SU-DHL-6 (cell line): ENCODE data around the gene TSPAN31.

Experiments
- H2AFZ ChIP-seq: fragments of 200-600 bp; sonication (generic); 2 replicates; pipeline ENCODE4 v1.6.1; 2014; ENCODE audit warnings: low read depth, mild to moderate bottlenecking, moderate library complexity, mixed read lengths, antibody characterized with exemption, low read length; ENCODE audit not compliant: severe bottlenecking
- H3F3A ChIP-seq: fragments of 200-600 bp; shearing (Covaris generic); 2 replicates; pipeline ENCODE4 v1.6.0; 2016; ENCODE audit warnings: antibody characterized with exemption, mild to moderate bottlenecking; ENCODE audit not compliant: insufficient read depth
- H3K27ac ChIP-seq: fragments of 200-600 bp; sonication (generic); 2 replicates; pipeline ENCODE4 v1.5.1; 2016; ENCODE audit warnings: low read depth, mild to moderate bottlenecking, low read length, moderate library complexity, mixed read lengths
- H3K27me3 ChIP-seq: fragments of 200-600 bp; sonication (generic), shearing (Covaris generic); 2 replicates; pipeline ENCODE4 v1.6.0; 2014; ENCODE audit warnings: mild to moderate bottlenecking, low read length
- H3K36me3 ChIP-seq: fragments of 200-600 bp; sonication (generic); 2 replicates; pipeline ENCODE4 v1.6.1; 2014; ENCODE audit warnings: mild to moderate bottlenecking, low read length, mixed read lengths
- H3K4me2 ChIP-seq: fragments of 300-600, 200-600 bp; shearing (Covaris generic), sonication (generic); 2 replicates; pipeline ENCODE4 v1.6.0; 2014; ENCODE audit warnings: low read length, low read depth, mild to moderate bottlenecking; ENCODE audit not compliant: poor library complexity, severe bottlenecking
- H3K4me3 ChIP-seq: fragments of 200-600 bp; sonication (generic); 2 replicates; pipeline ENCODE4 v1.5.1; 2014; ENCODE audit warnings: antibody characterized with exemption, low read length, mild to moderate bottlenecking, mixed read lengths; ENCODE audit not compliant: insufficient read depth, poor library complexity, severe bottlenecking
- H3K79me2 ChIP-seq: fragments of 200-600 bp; sonication (generic); 2 replicates; pipeline ENCODE4 v1.6.1; 2014; ENCODE audit warnings: mild to moderate bottlenecking, low read length, moderate library complexity; ENCODE audit not compliant: insufficient read depth
- H3K9ac ChIP-seq: fragments of 200-600 bp; sonication (generic); 2 replicates; pipeline ENCODE4 v1.7.0; 2014; ENCODE audit warnings: mild to moderate bottlenecking, low read length
- H3K9me2 ChIP-seq: fragments of 200-600 bp; sonication (generic); replicated peaks from 2 replicates; pipeline ENCODE4 v1.6.1; 2014; ENCODE audit warnings: low read length; ENCODE audit not compliant: insufficient read depth
- H3K9me3 ChIP-seq: fragments of 200-600 bp; sonication (generic); 2 replicates; pipeline ENCODE4 v1.6.1; 2014; ENCODE audit warnings: low read length, mixed read lengths; ENCODE audit not compliant: insufficient read depth
- H4K20me1 ChIP-seq: fragments of 200-600 bp; sonication (generic); 2 replicates; pipeline ENCODE4 v1.6.1; 2014; ENCODE audit warnings: low read depth, mild to moderate bottlenecking, antibody characterized with exemption, low read length, moderate library complexity, mixed read lengths
- CTCF ChIP-seq: fragments of 200-600 bp; sonication (generic); IDR thresholded peaks from one replicate; pipeline ENCODE4 v1.5.1; 2017; ENCODE audit warnings: antibody characterized with exemption, mild to moderate bottlenecking, low read length, moderate library complexity; ENCODE audit not compliant: insufficient read depth, poor library complexity, severe bottlenecking
- EZH2phosphoT487 ChIP-seq: fragments of 200-600 bp; sonication (generic), shearing (Covaris generic); conservative IDR thresholded peaks from 2 replicates; pipeline ENCODE4 v1.6.1; 2018; ENCODE audit warnings: mild to moderate bottlenecking, antibody characterized with exemption, low read length, moderate library complexity, mixed read lengths

The TSPAN31 gene

GRCh38 chr12:57763881-57764661, 19.2 kb downstream of the TSPAN31 start:
- TF ChIP-seq CTCF (no peak), EZH2phosphoT487 (no peak)
- Histone ChIP-seq H3K36me3 (no peaks in the 10 kb centered on the region), H2AFZ (no peak overlapping the region), H3K9me2 (no peaks in the 10 kb centered on the region), H3K4me3 (no peak overlapping the region), H3K27ac (no peak overlapping the region), H3K27me3 (no peaks in the 10 kb centered on the region), H3K4me2 (peak overlapping the region; percentile 52), H3F3A (no peaks in the 10 kb centered on the region), H3K79me2 (no peaks in the 10 kb centered on the region), H3K9me3 (no peaks in the 10 kb centered on the region), H4K20me1 (peaks cover 8% of the 10 kb centered on the region), H3K9ac (no peak overlapping the region)

- peak overlapping the region; percentile 36 for H3K4me3 ChIP-seq
- no peaks in the 10 kb centered on the region for H3K9me3 ChIP-seq
- H3K9ac ChIP-seq: peak overlapping the region; percentile 36
- H3K9me2 ChIP-seq: no peaks in the 10 kb centered on the region
- H3K27me3 ChIP-seq: no peaks in the 10 kb centered on the region
- H3K4me2 ChIP-seq: peak overlapping the region; percentile 52
- H2AFZ ChIP-seq: peak overlapping the region; percentile 76
- no peak for TF ChIP-seq EZH2phosphoT487
- no peaks in the 10 kb centered on the region for H3K36me3 ChIP-seq
- H3F3A ChIP-seq: no peaks in the 10 kb centered on the region
- peaks cover 8% of the 10 kb centered on the region for H4K20me1 ChIP-seq
- H3K79me2 ChIP-seq: no peaks in the 10 kb centered on the region
- H3K27ac ChIP-seq: no peak overlapping the region
These were observed 19.8 kb downstream of the TSPAN31 start for GRCh38 chr12:57764662-57765002.

GRCh38 chr12:57765003-57765697, 20.3 kb downstream of the TSPAN31 start:
- Histone ChIP-seq H3K27ac (no peak overlapping the region), H3K9me3 (no peaks in the 10 kb centered on the region), H4K20me1 (peaks cover 4% of the 10 kb centered on the region), H2AFZ (peak overlapping the region; percentile 76), H3K36me3 (no peaks in the 10 kb centered on the region), H3K9me2 (no peaks in the 10 kb centered on the region), H3K9ac (peak overlapping the region; percentile 36), H3K27me3 (no peaks in the 10 kb centered on the region), H3F3A (no peaks in the 10 kb centered on the region), H3K4me3 (peak overlapping the region; percentile 36), H3K4me2 (peak overlapping the region; percentile 52), H3K79me2 (no peaks in the 10 kb centered on the region)
- TF ChIP-seq EZH2phosphoT487 (0 out of 2 replicates have a peak, but pooled peaks have one; percentile 45), CTCF (peak; percentile 41)
